HepG2 (cell line): Measurements from ENCODE around the gene IGF2BP3. TPM values are rescaled to one million over a fixed set of nuclear protein-coding genes. Genes with fewer than 3 reads are reported as not detected.
A peak's percentile ranks its signal among the peaks of the same experiment; 100 is the strongest.

ENCODE experiments used
- CCDC6 ChIP-seq: sonication (generic); formaldehyde crosslinking; IDR thresholded peaks from 2 replicates; pipeline ENCODE4 v1.8.1; 2022; ENCODE audit warnings: mild to moderate bottlenecking, missing genetic modification reagents, moderate library complexity
- GABPB1 ChIP-seq: IDR thresholded peaks from 2 replicates; pipeline ENCODE4 v1.6.1; 2016; ENCODE audit warnings: mild to moderate bottlenecking, missing genetic modification reagents, moderate library complexity, missing compliant biosample characterization
- GTF2F1 ChIP-seq: fragments of 150-350 bp; IDR thresholded peaks from 2 replicates; pipeline ENCODE4 v1.6.1; 2014; ENCODE audit warnings: low read length
- KMT2B ChIP-seq: IDR thresholded peaks from 2 replicates; pipeline ENCODE4 v1.6.1; 2016; ENCODE audit warnings: missing genetic modification reagents, missing compliant biosample characterization
- NONO ChIP-seq, 2 experiments: fragments of 450-650 bp in 1 of 2; sonication (generic) in 1 of 2; formaldehyde crosslinking in 1 of 2; IDR thresholded peaks in 1 of 2; conservative IDR thresholded peaks in 1 of 2; 2 replicates each; pipeline versions ENCODE4 v1.6.1 to v1.8.0; 2017 to 2022; ENCODE audit warnings: mild to moderate bottlenecking in 1 of 2, missing genetic modification reagents in 1 of 2, moderate library complexity in 1 of 2
- RARA ChIP-seq: IDR thresholded peaks from 2 replicates; pipeline ENCODE4 v1.6.1; 2016; ENCODE audit warnings: missing genetic modification reagents, missing compliant biosample characterization
- ZBTB26 ChIP-seq: IDR thresholded peaks from 2 replicates; pipeline ENCODE4 v1.6.1; 2016; ENCODE audit warnings: missing compliant biosample characterization, missing genetic modification reagents, borderline replicate concordance
- ZBTB38 ChIP-seq: sonication (generic); formaldehyde crosslinking; IDR thresholded peaks from 2 replicates; pipeline ENCODE4 v1.5.1; 2020; ENCODE audit warnings: mild to moderate bottlenecking, missing genetic modification reagents
- ZNF232 ChIP-seq: sonication (generic); formaldehyde crosslinking; IDR thresholded peaks from 2 replicates; pipeline ENCODE4 v1.4.0; 2020; ENCODE audit warnings: missing genetic modification reagents, borderline replicate concordance
- ZNF318 ChIP-seq: sonication (generic); formaldehyde crosslinking; IDR thresholded peaks from 2 replicates; pipeline ENCODE4 v1.4.0; 2020; ENCODE audit warnings: mild to moderate bottlenecking, missing genetic modification reagents
- ZNF615 ChIP-seq: sonication (generic); formaldehyde crosslinking; IDR thresholded peaks from 2 replicates; pipeline ENCODE4 v1.5.0; 2020; ENCODE audit warnings: mild to moderate bottlenecking, missing genetic modification reagents, borderline replicate concordance
- ZNF83 ChIP-seq: sonication (generic); formaldehyde crosslinking; IDR thresholded peaks from 2 replicates; pipeline ENCODE4 v1.4.0; 2020; ENCODE audit warnings: missing genetic modification reagents, mild to moderate bottlenecking, borderline replicate concordance
- polyA plus RNA-seq, 8 experiments: library from polyadenylated mRNA; depleted of rRNA in 3 of 8; stranded (reverse) in 7 of 8; unstranded in 1 of 8; fragments of >200 nt; fragmentation: Illumina TruSeq in 4 of 8; extraction: Trizol in 4 of 8; gene quantifications; 2 replicates each; pipeline versions ENCODE4 v1.2.1 to v1.2.3, GENCODE V29; 2011 to 2016; ENCODE audit warnings: low read depth in 4 of 8, missing spikeins in 1 of 8, mixed read lengths in 1 of 8; ENCODE audit not compliant: insufficient read depth in 1 of 8
- total RNA-seq, 5 experiments: library from RNA; depleted of rRNA; stranded (reverse); fragments of >200 nt; fragmentation: Illumina TruSeq; extraction: Trizol; gene quantifications; 2 replicates each; pipeline ENCODE4 v1.2.3, GENCODE V29; 2016; ENCODE audit warnings: low read depth in 1 of 5
- TF ChIP-seq, protein P1 (sequence below): sonication (generic); formaldehyde crosslinking; IDR thresholded peaks from 2 replicates; pipeline ENCODE4 v1.5.1; 2020; ENCODE audit warnings: mild to moderate bottlenecking, missing genetic modification reagents, moderate library complexity
- TF ChIP-seq, protein P2 (sequence below): sonication (generic); formaldehyde crosslinking; IDR thresholded peaks from 2 replicates; pipeline ENCODE4 v1.4.0; 2020; ENCODE audit warnings: missing genetic modification reagents

Gene IGF2BP3
- total and polyA plus RNA-seq, 2 of the 13 experiments (the other 11 are each of a cell fraction or from before 2014, with no cell fraction given) = 37.7 to 39.5 TPM

DNA sequence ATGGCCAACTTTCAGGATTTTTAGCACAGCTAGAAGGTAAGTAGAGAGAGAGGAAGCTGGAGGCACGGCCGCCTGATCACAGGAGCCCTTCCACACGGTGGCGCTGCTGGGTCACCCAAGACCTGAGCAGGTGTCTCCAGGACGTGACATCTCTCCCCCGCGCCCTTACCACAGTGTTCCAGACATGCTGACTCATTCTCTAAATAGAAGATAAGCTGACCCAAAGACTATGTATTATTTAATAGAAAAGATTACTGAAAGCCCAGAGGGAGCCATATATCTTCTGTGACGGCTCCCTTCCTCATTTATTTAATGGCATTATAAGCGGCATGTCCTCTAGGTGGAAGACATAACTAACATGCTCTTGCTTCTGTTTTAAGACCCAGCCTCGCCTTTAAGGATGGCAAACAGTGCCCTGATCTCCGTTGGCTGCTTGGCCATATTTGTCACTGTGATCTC is 197.1 kb downstream of the IGF2BP3 start (continued):
- TF ChIP-seq KMT2B (CRISPR knock-in tag) (peak; percentile 43; the same call in 1 of the 2 replicates), ZNF232 (CRISPR knock-in tag) (peak; percentile 65; the same call in 1 of the 2 replicates), GABPB1 (peak; percentile 59; the same call in 1 of the 2 replicates), NONO (IDR thresholded peaks at IDR 0.05) (no peak), NONO (CRISPR knock-in tag; conservative IDR thresholded peaks at IDR 0.05) (no peak), RARA (peak; percentile 16; the same call in 1 of the 2 replicates), ZBTB38 (peak; percentile 44; the same call in 1 of the 2 replicates), ZNF83 (CRISPR knock-in tag) (no peak), GTF2F1 (no peak), ZNF318 (CRISPR knock-in tag) (no peak), ZBTB26 (no peak), CCDC6 (CRISPR knock-in tag) (peak; percentile 54; the same call in 1 of the 2 replicates), ZNF615 (CRISPR knock-in tag) (peak; percentile 75; the same call in 1 of the 2 replicates)
- TF ChIP-seq, protein P1, sequence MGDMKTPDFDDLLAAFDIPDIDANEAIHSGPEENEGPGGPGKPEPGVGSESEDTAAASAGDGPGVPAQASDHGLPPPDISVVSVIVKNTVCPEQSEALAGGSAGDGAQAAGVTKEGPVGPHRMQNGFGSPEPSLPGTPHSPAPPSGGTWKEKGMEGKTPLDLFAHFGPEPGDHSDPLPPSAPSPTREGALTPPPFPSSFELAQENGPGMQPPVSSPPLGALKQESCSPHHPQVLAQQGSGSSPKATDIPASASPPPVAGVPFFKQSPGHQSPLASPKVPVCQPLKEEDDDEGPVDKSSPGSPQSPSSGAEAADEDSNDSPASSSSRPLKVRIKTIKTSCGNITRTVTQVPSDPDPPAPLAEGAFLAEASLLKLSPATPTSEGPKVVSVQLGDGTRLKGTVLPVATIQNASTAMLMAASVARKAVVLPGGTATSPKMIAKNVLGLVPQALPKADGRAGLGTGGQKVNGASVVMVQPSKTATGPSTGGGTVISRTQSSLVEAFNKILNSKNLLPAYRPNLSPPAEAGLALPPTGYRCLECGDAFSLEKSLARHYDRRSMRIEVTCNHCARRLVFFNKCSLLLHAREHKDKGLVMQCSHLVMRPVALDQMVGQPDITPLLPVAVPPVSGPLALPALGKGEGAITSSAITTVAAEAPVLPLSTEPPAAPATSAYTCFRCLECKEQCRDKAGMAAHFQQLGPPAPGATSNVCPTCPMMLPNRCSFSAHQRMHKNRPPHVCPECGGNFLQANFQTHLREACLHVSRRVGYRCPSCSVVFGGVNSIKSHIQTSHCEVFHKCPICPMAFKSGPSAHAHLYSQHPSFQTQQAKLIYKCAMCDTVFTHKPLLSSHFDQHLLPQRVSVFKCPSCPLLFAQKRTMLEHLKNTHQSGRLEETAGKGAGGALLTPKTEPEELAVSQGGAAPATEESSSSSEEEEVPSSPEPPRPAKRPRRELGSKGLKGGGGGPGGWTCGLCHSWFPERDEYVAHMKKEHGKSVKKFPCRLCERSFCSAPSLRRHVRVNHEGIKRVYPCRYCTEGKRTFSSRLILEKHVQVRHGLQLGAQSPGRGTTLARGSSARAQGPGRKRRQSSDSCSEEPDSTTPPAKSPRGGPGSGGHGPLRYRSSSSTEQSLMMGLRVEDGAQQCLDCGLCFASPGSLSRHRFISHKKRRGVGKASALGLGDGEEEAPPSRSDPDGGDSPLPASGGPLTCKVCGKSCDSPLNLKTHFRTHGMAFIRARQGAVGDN = peak; percentile 71
- TF ChIP-seq, protein P2, sequence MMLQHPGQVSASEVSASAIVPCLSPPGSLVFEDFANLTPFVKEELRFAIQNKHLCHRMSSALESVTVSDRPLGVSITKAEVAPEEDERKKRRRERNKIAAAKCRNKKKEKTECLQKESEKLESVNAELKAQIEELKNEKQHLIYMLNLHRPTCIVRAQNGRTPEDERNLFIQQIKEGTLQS (CRISPR knock-in tag) = peak; percentile 84
